ENCODE results near the gene TBXT. TPM values are rescaled to one million over a fixed set of nuclear protein-coding genes. Genes with fewer than 3 reads are reported as not detected.

TBXT gene
- total and polyA plus RNA-seq, 2 experiments from 2014 or later, result 0.23 TPM; not detected in 1

DNA sequence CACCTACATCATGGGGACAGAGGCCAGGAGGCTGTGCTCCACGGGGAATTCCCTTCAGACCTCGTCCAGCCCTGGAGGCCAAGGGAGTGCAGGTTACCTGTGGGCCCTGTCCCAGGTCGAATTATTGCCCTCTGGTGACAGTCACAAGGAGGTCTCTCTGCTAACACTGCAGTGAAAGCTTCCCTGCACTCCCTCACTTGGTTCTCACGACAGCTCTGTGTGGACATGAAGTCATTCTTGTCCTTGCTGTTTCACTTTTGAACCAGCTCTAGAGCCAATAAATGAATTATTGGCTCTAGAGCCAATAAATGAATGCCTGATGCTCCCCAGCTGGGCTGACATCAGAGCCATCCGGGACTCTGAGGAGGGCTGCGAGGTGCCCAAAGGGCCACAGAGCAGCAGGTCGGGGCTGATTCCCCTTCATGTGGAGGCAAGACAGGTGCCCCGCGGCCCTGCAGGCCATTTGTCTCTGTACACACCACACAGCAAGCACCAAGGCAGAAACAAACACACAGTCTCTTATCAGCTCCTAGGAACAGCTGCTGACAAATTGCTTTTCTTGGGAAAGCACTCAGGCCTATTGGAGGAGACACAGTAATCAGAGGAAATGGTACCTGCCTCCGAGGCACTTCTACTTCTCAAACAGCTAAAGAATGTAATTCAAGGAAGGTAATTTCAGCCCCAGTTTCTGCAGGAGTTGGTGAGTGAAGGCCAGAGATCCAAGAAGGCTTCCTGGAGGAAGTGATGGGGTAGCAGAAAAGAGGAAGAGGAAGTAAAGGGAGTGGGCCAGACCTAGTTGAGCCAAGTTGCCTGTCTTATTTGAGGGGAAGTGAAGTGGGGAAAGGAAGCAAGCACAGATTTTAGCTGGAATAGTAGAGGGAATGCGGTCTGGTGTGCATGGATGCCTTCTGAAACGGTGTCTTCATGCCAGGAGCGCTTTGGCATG lies 27.5 kb upstream of the TBXT start:
- Histone ChIP-seq H3K27ac (ENCODE audit: low read depth) (no peak overlapping the region), H3K79me2 (replicated peaks; ENCODE audit: insufficient read depth) (no peaks in the 10 kb centered on the region), H4K20me1 (replicated peaks; ENCODE audit: insufficient read depth) (no peaks in the 10 kb centered on the region), H3K4me3 (no peak overlapping the region), H3F3A (replicated peaks; ENCODE audit: low read depth) (no peaks in the 10 kb centered on the region), H3K4me1 (ENCODE audit: insufficient read depth) (no peaks in the 10 kb centered on the region), H3K4me2 (no peak overlapping the region), H2AFZ (no peak overlapping the region), H3K27me3 (ENCODE audit: insufficient read depth) (peaks cover 29% of the 10 kb centered on the region), H3K36me3 (ENCODE audit: insufficient read depth) (no peaks in the 10 kb centered on the region), H3K9me2 (ENCODE audit: insufficient read depth) (no peaks in the 10 kb centered on the region)
- Mint-ChIP-seq H3K27ac (no peak overlapping the region), H3K27me3 (ENCODE audit: insufficient read depth, low read depth, poor library complexity) (peaks cover 12% of the 10 kb centered on the region), H3K9me3 (no peaks in the 10 kb centered on the region), H3K36me3 (ENCODE audit: low read depth) (no peaks in the 10 kb centered on the region), H3K4me3 (no peak overlapping the region), H3K4me1 (peaks cover 14% of the 10 kb centered on the region)
- DNase-seq (ENCODE audit: low spot score) (no peak), ATAC-seq (no peak)
- TF ChIP-seq NANOG (IDR thresholded peaks at IDR 0.05; ENCODE audit: borderline replicate concordance) (no peak), CREB1 (CRISPR knock-in tag; IDR thresholded peaks at IDR 0.05; ENCODE audit: low read depth) (no peak)
- TF ChIP-seq, protein P1, sequence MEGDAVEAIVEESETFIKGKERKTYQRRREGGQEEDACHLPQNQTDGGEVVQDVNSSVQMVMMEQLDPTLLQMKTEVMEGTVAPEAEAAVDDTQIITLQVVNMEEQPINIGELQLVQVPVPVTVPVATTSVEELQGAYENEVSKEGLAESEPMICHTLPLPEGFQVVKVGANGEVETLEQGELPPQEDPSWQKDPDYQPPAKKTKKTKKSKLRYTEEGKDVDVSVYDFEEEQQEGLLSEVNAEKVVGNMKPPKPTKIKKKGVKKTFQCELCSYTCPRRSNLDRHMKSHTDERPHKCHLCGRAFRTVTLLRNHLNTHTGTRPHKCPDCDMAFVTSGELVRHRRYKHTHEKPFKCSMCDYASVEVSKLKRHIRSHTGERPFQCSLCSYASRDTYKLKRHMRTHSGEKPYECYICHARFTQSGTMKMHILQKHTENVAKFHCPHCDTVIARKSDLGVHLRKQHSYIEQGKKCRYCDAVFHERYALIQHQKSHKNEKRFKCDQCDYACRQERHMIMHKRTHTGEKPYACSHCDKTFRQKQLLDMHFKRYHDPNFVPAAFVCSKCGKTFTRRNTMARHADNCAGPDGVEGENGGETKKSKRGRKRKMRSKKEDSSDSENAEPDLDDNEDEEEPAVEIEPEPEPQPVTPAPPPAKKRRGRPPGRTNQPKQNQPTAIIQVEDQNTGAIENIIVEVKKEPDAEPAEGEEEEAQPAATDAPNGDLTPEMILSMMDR (conservative IDR thresholded peaks at IDR 0.05; ENCODE audit: low read depth in 2 of 2), result peak in 1 of 2 experiments; percentile 19; a peak in 2 of 4 replicates

DNA sequence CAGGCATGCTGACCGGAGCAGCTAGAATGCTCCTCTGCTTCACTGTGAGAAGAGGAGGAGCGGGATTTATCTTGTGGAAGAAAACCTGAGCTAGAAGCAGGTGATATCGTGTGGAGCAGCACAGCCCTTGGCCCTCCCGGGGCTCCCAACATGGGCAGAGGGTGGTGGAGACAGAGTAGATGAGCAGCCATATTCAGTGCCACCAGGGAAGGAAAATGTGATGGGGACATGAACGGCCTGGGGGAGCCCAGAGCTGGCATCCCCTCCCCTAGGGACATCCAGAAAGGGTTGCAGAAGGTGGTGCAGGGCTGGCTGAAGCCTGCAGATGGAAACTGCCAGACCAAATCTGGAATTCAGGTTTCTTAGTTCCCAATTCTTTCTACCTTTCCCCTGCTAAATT lies 24.9 kb upstream of the TBXT start:
- Histone ChIP-seq H3K79me2 (replicated peaks; ENCODE audit: insufficient read depth) (no peaks in the 10 kb centered on the region), H3F3A (replicated peaks; ENCODE audit: low read depth) (no peaks in the 10 kb centered on the region), H3K4me1 (ENCODE audit: insufficient read depth) (no peaks in the 10 kb centered on the region), H3K27ac (ENCODE audit: low read depth) (no peak overlapping the region), H2AFZ (no peak overlapping the region), H3K36me3 (ENCODE audit: insufficient read depth) (no peaks in the 10 kb centered on the region), H3K9me2 (ENCODE audit: insufficient read depth) (no peaks in the 10 kb centered on the region), H3K27me3 (ENCODE audit: insufficient read depth) (peaks cover 16% of the 10 kb centered on the region; the same call in 1 of the 2 replicates), H4K20me1 (replicated peaks; ENCODE audit: insufficient read depth) (no peaks in the 10 kb centered on the region), H3K4me3 (no peak overlapping the region), H3K4me2 (no peak overlapping the region)
- TF ChIP-seq EZH2 (IDR thresholded peaks at IDR 0.05; ENCODE audit: low read depth, unreplicated experiment), result no peak
- no peak for TF ChIP-seq POLR2AphosphoS5 (IDR thresholded peaks at IDR 0.05; ENCODE audit: low read depth)
- no peak for TF ChIP-seq STAT1 (IDR thresholded peaks at IDR 0.05; ENCODE audit: unreplicated experiment)
- TF ChIP-seq, protein P2, sequence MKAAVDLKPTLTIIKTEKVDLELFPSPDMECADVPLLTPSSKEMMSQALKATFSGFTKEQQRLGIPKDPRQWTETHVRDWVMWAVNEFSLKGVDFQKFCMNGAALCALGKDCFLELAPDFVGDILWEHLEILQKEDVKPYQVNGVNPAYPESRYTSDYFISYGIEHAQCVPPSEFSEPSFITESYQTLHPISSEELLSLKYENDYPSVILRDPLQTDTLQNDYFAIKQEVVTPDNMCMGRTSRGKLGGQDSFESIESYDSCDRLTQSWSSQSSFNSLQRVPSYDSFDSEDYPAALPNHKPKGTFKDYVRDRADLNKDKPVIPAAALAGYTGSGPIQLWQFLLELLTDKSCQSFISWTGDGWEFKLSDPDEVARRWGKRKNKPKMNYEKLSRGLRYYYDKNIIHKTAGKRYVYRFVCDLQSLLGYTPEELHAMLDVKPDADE (IDR thresholded peaks at IDR 0.05), result no peak
- Mint-ChIP-seq H3K4me1 (peaks cover 7% of the 10 kb centered on the region), H3K4me3 (no peak overlapping the region), H3K9me3 (peaks cover 3% of the 10 kb centered on the region; the same call in 2 of the 3 replicates), H3K27me3 (ENCODE audit: insufficient read depth, low read depth, poor library complexity) (peaks cover 7% of the 10 kb centered on the region), H3K27ac (no peak overlapping the region), H3K36me3 (ENCODE audit: low read depth) (no peaks in the 10 kb centered on the region)
- DNase-seq (ENCODE audit: low spot score) (no peak), ATAC-seq (no peak)

All from GM23338 (cell line).